Endothelial cell (in vitro differentiated cells): Measurements from ENCODE around the gene C17orf113. TPM values are rescaled to one million over a fixed set of nuclear protein-coding genes. Genes with fewer than 3 reads are reported as not detected.

ENCODE experiments used
- DNase-seq: peaks from one replicate; pipeline ENCODE4 v3.0.0; 2021; ENCODE audit warnings: low spot score
- H3K27ac Mint-ChIP-seq: one replicate; pipeline ENCODE4 v1.8.0; 2021; ENCODE audit warnings: mixed read lengths, inconsistent platforms; ENCODE audit not compliant: unreplicated experiment
- H3K27me3 Mint-ChIP-seq: one replicate; pipeline ENCODE4 v1.8.0; 2021; ENCODE audit warnings: mild to moderate bottlenecking, moderate library complexity, mixed read lengths, inconsistent platforms; ENCODE audit not compliant: unreplicated experiment
- H3K36me3 Mint-ChIP-seq: one replicate; pipeline ENCODE4 v1.8.0; 2021; ENCODE audit warnings: mild to moderate bottlenecking, low read depth, mixed read lengths, inconsistent platforms; ENCODE audit not compliant: unreplicated experiment
- H3K4me1 Mint-ChIP-seq: one replicate; pipeline ENCODE4 v1.8.0; 2021; ENCODE audit warnings: mild to moderate bottlenecking, mixed read lengths, inconsistent platforms; ENCODE audit not compliant: unreplicated experiment
- H3K4me3 Mint-ChIP-seq: one replicate; pipeline ENCODE4 v1.8.0; 2021; ENCODE audit warnings: mild to moderate bottlenecking, mixed read lengths, inconsistent platforms; ENCODE audit not compliant: unreplicated experiment
- H3K9me3 Mint-ChIP-seq: one replicate; pipeline ENCODE4 v1.8.0; 2021; ENCODE audit warnings: mixed read lengths, inconsistent platforms; ENCODE audit not compliant: unreplicated experiment
- CTCF ChIP-seq: fragments of 200-600 bp; sonication (generic); IDR thresholded peaks from one replicate; pipeline ENCODE4 v1.5.0; 2021; ENCODE audit warnings: antibody characterized with exemption; ENCODE audit not compliant: unreplicated experiment
- total RNA-seq: library from RNA; stranded (reverse); fragmentation: NEBNext Ultra II Directional; extraction: Animal tissue kit (Norgen Biotek cat#: 25700); gene quantifications from one replicate; pipeline ENCODE4 v1.2.1, GENCODE V29; 2021; ENCODE audit not compliant: unreplicated experiment

C17orf113 gene
- total RNA-seq, 1 donor from 2014 or later = 1.6 TPM

- Mint-ChIP-seq H3K4me1 (peaks cover 26% of the 10 kb centered on the region), H3K27me3 (peaks cover 8% of the 10 kb centered on the region), H3K9me3 (no peaks in the 10 kb centered on the region), H3K4me3 (peak overlapping the region; percentile 10), H3K27ac (peak overlapping the region; percentile 4), H3K36me3 (no peaks in the 10 kb centered on the region)
- DNase-seq = no peak
- TF ChIP-seq CTCF = no peak
These were observed 44.1 kb upstream of the C17orf113 start for GRCh38 chr17:42094375-42095069.

DNA sequence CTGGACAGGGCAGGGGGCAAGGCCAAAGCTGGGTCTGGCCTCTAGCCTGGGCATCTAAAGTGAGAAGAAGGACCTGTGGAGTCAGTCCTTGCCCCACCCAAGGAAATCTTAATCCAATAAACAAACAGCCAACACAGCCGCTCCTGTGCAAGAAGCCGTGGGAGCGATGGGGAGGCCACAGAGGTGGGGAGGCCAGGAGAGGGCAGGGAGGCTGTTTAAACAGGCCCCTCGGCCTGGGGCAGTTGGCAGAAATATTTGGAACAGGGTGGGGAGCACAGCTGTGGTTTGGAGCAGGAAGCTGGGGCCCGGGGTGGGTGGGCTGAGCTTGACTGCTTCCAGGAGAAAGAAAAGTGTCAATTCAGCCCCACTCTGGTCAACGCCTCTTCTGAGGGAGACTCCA lies 42.5 kb upstream of the C17orf113 start:
- Mint-ChIP-seq H3K27me3 (peaks cover 8% of the 10 kb centered on the region), H3K27ac (no peak overlapping the region)

DNA sequence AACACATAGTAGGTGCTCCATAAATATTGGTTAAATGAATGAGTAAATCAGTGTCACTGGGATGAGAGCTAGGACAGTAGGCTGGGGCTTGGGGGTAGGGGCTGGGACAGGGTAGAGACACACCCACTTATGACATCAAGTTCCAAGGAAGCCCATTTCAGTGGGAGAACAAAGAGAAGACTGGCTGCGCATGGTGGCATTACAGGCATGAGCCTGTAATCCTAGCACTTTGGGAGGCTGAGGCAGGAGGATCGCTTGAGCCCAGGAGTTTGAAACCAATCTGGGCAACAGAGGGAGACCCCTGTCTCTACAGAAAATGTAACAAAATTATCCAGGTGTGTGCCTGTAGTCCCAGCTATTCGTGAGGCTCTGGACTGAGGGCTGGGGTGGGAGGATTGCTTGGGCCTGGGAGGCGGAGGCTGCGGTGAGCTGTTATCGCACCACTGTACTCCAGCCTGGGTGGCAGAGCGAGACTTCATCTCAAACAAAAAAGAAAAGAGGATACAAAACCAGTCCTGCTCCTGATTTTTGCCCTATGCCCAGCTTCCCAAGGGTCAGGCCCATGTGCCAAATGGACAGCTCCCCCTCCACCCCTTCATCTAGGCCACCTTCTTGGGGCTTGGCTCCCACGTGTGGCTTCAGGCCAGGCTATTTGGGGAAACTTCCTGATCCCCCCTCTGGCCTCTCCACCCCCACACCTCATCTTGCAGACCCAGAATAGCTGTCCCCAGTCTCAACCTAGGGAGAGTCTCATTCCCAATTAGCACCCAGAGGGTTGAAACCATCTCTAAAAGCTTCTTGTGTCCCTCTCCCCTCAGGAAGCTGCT lies 40.8 kb upstream of the C17orf113 start:
- peaks cover 30% of the 10 kb centered on the region for H3K4me1 Mint-ChIP-seq
- H3K9me3 Mint-ChIP-seq = no peaks in the 10 kb centered on the region
- DNase-seq = no peak
- H3K27ac Mint-ChIP-seq = no peak overlapping the region
- TF ChIP-seq CTCF = no peak
- H3K4me3 Mint-ChIP-seq = no peak overlapping the region
- H3K27me3 Mint-ChIP-seq = peaks cover 2% of the 10 kb centered on the region
- no peaks in the 10 kb centered on the region for H3K36me3 Mint-ChIP-seq

More for the DNA sequence above, 42.5 kb upstream of the C17orf113 start:
- Mint-ChIP-seq H3K9me3 (no peaks in the 10 kb centered on the region), H3K4me1 (peaks cover 31% of the 10 kb centered on the region), H3K36me3 (no peaks in the 10 kb centered on the region), H3K4me3 (no peak overlapping the region)
- TF ChIP-seq CTCF = no peak
- DNase-seq = no peak

DNA sequence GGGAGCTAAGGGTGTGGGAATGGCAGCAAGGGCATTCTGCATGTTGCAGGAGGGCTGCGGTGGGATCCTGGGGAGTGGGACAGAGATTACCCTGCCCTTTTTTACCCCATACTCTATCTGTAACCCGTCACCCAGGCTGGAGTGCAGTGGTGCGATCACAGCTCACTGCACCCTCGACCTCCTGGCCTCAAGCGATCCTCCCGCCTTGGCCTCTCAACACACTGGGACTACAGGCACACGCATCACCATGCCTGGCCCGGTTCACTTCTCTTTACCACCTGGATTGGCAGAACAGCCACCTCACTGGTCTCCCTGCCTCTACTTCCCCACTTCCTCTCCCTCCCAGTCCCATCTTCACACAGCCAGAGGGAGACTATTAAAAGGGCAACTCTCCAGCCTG lies 38.3 kb upstream of the C17orf113 start:
- H3K27me3 Mint-ChIP-seq = no peaks in the 10 kb centered on the region
- no peak overlapping the region for H3K4me3 Mint-ChIP-seq
- no peaks in the 10 kb centered on the region for H3K36me3 Mint-ChIP-seq
- peaks cover 30% of the 10 kb centered on the region for H3K4me1 Mint-ChIP-seq
- no peak for DNase-seq
- H3K27ac Mint-ChIP-seq = peak overlapping the region; percentile 64
- no peaks in the 10 kb centered on the region for H3K9me3 Mint-ChIP-seq
- TF ChIP-seq CTCF = no peak
